Prostate gland (tissue), 2 donors: ENCODE results near the gene TRPT1.

ENCODE experiments used
- POLR2A ChIP-seq: fragments of 450-650 bp; IDR thresholded peaks from one replicate; pipeline ENCODE4 v1.6.1; 2016; ENCODE audit warnings: antibody characterized with exemption, mild to moderate bottlenecking
- TF ChIP-seq, protein P1 (sequence below), 4 experiments: fragments of 200-600 bp in 2 of 4; fragments of 450-650 bp in 2 of 4; sonication (generic) in 2 of 4; IDR thresholded peaks; 1 replicate in 3 of 4; 2 replicates in 1 of 4; pipeline ENCODE4 v1.5.1; 2016 to 2019; ENCODE audit warnings: antibody characterized with exemption in 4 of 4, mild to moderate bottlenecking in 2 of 4, moderate library complexity in 2 of 4

DNA sequence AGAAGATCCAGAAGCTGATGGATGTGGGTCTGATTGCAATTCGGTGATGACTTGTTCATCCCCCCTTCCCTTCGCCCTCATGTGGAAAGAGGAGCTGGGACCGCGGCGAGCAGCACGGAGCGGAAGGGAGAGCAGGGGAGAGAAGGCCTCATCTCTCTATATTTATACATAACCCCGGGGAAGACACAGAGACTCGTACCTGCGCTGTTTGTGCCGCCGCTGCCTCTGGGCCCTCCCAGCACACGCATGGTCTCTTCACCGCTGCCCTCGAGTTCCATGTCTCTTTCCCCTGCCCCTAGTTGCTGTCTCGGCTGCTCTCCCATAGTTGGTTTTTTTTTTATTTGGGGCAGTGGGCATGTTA lies 21.9 kb downstream of the TRPT1 start:
- TF ChIP-seq, protein P1, sequence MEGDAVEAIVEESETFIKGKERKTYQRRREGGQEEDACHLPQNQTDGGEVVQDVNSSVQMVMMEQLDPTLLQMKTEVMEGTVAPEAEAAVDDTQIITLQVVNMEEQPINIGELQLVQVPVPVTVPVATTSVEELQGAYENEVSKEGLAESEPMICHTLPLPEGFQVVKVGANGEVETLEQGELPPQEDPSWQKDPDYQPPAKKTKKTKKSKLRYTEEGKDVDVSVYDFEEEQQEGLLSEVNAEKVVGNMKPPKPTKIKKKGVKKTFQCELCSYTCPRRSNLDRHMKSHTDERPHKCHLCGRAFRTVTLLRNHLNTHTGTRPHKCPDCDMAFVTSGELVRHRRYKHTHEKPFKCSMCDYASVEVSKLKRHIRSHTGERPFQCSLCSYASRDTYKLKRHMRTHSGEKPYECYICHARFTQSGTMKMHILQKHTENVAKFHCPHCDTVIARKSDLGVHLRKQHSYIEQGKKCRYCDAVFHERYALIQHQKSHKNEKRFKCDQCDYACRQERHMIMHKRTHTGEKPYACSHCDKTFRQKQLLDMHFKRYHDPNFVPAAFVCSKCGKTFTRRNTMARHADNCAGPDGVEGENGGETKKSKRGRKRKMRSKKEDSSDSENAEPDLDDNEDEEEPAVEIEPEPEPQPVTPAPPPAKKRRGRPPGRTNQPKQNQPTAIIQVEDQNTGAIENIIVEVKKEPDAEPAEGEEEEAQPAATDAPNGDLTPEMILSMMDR (IDR thresholded peaks at IDR 0.05): no peak
- no peak for TF ChIP-seq POLR2A
